Activated CD8-positive, alpha-beta memory T cell treated with anti-CD3 and anti-CD28 coated beads, Interleukin-2, amount 50 U/mL, for 48 hours (primary cell): Measurements from ENCODE around the gene ARHGEF1.

ENCODE experiments used
- DNase-seq: peaks from one replicate; pipeline ENCODE4 v3.0.0-alpha.2; 2020

ARHGEF1 gene

DNA sequence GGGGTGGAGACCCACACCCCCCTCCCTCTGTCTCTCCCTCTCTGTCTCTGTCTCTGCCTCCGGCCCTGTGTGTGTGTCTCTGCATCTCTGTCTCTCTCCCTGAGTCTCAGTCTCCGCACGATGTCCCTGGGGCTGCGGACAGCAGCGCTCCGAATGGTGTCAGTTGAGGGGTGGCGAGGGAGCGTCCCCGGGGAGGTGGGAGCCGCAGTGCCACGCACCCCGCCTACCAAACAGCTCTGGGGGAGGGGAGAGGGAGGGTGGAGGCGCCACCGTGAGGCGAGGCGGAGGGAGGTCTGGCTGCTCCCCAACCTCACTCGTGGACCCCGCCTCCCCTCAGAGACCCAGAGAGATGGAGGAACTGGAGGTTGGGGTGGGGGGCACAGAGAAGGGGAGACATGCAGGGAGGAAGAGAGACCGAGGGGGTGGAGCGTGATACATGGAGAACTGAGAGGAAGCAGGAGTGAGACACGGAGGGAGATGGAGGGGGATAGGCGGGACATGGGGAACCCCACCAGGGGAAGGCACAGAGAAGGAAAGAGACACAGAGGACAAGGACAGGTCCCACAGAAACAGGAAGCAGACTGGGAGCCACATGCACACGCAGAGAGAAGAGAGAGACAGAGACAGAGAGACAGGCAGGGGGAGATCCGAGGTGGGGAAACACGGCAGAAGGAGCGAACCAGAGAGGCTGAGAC, 38.0 kb downstream of the ARHGEF1 start:
- DNase-seq: no peak

DNA sequence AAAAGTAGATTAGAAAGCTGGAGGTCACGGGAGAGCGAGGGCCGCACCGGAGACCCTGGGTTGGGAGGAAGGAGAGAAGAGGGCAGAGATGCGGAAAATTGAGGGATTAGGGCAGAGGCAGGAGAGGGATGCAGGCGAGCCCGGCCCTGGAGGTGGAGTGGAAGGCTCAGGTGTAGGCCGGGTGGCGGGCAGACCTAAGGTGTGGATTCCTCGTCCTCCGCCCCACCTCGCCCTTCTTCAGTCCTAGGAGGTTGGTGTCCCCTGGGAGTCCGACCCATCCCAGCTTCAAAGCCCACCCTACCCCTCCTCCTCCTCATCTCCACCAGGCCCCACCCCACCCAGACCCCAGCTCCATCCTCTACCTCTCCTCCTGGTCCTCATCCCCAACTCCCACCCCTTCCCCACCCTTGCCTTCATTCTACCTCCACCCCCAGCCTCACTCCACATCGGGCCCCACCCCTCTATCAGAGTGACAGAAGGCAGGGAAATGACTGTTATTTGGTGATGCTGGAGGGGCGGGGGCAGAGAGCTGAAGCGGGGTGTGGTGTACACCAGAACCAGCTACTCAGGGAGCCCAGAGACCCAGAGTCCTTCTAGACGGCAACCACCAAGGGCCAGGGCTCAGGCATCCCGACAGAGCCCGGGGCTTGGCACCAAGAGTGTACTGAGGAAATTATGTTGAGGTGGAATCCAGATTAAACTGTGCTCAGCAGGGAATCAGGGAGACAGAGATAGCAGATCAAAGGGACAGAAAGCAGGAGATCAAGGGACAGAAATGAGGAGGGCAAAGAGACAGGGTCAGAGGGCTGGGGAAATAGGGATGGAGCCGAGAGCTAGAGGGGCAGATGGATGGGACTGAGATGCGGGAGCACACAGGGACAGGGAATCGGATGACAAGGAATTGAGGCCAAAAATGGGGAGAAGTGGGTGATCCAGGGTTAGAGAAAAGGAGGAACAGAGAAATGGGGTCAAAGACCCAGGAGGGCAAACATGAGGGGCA, 38.9 kb downstream of the ARHGEF1 start:
- DNase-seq: no peak

GRCh38 chr19:41922585-41922984, 39.6 kb downstream of the ARHGEF1 start:
- DNase-seq: no peak

- DNase-seq: no peak
Observed at GRCh38 chr19:41923045-41923788, 40.2 kb downstream of the ARHGEF1 start.

- DNase-seq: no peak
Observed at GRCh38 chr19:41924151-41925145, 41.5 kb downstream of the ARHGEF1 start.

DNA sequence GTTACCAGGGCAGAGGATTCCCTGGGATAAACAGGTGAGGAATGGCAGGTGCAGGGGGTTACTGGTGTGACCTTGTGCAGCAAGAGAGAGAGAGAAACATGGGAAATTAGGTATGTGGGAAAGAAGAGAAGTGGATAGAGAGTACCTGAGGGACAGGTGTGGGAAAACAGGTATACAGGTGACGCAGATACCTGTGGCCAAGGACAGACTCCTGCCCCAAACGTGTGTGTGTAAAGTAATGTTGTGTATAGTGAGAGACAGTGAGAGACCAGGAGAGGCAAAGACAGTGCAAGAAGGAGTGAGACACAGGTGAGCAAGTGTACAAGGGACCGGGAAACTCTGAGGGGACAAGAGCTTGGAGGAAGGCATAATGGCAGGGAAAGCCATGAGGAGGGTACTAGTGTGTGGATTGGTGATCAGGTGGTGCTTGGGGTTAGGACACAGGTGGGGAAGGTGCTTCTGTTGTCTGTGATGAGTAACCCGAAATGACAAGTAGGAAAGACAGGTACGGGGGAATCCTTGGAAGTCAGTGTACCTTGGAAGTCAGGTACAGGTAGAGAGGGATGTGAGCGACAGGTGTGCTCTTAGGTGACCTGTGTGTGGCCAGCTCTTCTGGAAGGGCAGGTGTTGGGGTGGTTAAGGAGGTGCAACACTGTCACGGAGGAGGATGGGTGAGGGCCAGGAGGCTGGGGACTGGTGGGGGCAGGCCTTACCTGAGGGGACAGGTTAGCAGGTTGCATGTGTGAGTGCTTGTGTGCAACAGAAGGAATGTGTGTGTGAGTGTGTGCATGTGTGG, 42.4 kb downstream of the ARHGEF1 start:
- no peak for DNase-seq

GRCh38 chr19:41926028-41926762, 43.2 kb downstream of the ARHGEF1 start:
- no peak for DNase-seq

DNA sequence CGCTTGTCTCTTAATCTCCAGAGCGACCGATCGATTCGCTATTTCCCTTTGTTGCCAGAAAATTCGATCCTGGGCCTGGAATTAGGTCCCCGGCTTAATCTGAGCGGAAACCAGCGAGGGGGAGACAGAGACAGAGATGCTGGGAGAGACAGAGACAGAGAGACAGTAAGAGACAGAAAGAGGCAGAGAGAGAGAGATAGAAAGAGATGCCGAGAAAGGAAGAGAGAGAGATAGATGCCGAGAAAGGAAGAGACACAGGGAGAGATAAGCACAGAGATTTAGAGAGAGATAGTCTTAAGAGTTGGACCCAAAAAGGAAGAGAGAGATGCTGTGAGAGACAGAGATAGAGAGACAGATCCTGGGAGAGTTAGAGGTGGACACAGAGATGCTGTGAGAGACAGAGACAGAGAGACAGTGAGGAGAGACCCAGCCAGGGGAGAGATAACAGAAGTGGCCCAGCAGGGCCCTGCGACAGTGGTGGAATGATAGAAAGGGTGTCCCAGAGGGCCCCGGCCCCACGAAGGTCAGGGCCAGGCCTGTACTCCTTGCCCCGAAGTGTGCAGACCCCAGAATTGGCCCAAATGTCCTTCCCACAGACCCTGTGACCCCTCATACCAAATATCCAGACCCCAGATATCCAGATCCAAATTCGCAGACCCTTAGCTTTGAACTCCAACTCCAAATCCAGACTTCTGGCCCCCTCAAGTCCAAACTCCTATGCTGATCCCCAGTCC, 43.9 kb downstream of the ARHGEF1 start:
- DNase-seq: no peak

GRCh38 chr19:41927497-41928192, 44.7 kb downstream of the ARHGEF1 start:
- no peak for DNase-seq

DNA sequence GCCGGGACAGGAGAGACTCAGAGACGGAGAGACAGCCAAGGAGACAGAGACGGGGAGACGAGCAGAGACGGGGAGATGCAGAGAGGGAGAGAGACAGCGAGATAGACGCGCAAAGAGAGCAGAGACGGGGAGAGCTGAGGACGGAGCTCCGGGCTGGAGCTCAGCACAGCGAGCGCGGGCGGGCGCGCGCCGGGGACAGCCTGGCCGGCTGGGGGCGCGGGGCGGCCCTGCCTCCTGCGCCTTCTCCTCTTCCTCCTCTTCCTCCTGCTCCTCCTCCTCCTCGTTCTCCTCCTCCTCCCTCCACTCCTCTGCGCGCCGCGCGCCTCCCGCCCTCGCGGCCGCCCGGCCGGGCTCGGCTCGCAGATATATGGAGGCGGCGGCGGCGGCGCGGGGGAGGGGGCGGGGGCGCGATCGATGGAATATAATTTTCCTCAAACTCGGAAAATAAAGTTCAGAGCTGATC, 45.3 kb downstream of the ARHGEF1 start, which contains the start of gene ERFL:
TSS of gene ERFL (minus strand) at position 229 of the 463 bp plus-strand sequence. CDS start 15,530 bp downstream, outside the sequence.
- no peak for DNase-seq

DNA sequence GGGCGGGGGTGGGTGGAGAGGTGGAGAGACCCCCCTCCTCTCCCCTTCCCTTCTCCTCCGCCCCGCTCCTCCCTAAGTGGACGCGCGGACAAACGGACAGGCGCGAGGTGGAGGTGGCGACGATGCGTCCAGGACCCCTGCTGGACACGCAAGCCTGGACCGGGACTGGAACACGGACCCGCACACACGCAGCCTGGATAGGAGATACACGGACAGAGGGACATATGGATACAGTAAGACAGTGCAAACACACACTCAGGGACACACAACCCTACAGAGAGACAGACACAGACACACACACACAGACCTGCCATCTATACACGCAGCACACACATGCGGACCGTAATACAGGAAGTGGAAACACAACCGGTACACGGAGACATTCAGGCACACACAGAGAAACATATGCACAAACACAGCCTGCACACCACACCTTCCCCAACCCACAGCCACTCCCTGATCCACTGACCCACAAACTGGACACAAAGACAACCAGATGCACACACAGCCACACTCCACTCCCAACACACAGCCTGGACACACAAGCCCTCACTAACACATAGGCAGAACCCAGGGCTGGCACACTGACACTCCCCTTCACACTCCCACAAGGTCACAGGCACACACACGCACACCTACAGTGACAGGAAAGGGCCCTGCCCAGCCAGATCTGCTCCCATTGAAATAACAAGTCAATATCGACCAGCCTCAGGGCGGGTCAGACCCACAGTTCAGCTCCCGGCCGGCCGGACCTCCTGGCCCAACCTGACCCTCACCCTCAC, 46.0 kb downstream of the ARHGEF1 start:
- no peak for DNase-seq

DNA sequence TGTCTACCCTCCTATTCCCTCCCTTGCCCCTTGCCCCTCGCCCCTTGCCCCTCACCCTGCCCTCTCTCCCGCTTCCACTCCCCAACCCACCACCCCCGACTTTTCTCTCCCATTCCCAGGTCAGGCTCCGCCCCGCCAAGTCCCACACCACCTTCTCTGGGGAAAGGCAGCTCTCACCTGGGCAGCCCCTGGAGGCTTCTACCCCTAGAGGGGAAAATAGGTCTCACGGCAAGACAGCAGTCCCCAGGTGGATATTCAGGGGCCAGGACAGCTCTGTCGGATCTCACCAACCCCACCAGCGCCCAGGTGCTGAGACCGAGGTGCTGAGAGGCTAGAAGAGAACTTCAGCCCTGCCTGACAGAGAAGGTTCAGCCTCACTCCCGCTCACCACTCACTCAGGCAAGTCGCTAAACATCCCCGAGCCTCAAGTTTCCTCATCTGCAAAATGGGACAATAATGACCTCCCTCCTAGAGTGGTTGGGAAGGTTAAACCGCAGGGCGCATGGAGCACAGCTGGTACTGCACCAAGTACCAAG, 46.6 kb downstream of the ARHGEF1 start:
- DNase-seq: no peak

DNA sequence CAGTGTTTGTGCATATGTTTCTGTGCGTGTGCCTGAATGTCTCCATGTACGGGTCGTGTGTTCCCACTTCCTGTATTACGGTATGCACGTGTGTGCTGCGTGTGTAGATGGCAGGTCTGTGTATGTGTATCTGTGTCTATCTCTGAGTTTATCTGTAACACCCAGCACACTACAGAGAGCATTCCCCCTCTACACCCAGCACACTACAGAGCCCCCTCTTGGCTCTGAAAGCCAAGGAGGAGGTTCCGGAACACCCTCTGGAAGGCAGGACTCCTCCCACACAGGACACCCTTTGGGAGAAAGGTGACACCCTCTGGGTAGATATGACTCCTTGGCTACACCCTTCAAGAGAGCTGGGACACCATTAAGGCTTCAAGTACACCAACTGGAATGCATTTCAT, 47.3 kb downstream of the ARHGEF1 start:
- no peak for DNase-seq

DNA sequence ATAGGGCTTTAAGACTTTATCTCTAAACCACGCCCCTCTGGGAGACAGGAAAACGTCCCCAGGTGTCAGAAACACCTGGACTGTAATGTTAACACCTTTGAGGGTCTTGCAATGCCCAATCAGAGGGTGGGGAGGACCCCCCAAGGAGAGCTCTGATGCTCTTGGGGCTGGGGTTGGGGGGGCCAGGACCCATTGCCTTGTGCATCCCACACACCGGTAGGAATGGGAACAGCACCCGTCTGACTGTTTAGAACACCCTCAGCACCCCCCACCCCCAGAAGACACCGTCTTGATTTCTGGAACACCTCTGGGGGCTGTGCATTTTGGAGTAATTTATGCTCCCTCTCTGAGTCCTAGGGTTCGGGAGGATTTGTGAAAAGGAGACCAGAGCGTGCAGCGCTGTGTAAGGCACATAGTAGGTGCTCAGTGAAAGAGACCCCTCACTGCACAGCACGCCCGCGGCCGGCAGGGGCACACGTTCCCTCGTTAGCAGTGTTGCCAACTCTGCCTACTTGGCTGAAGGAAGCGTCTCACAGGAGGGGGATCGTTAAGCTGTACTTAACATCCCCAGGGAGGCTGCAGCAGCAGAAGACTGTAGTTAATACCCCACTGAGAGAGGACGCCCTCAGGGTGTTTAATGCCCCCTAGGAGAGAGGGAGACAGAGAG, 48.1 kb downstream of the ARHGEF1 start:
- no peak for DNase-seq

- no peak for DNase-seq
Observed at GRCh38 chr19:41932259-41932719, 49.3 kb downstream of the ARHGEF1 start.

- no peak for DNase-seq
Observed at GRCh38 chr19:41932720-41933332, 49.8 kb downstream of the ARHGEF1 start.
